HG03097 (cell line): Measurements from ENCODE around the gene PIK3C3.
"Not testable (repeated sequence)": the region's sequence is repeated elsewhere in the genome, so short reads cannot be mapped to it uniquely, and the experiment has no call there.

ENCODE experiments used
- ATAC-seq: cut with Tn5 transposase; IDR thresholded peaks from one replicate; pipeline ENCODE4 v1.9.1; 2021; ENCODE audit not compliant: unreplicated experiment, low FRiP score

The PIK3C3 gene

GRCh38 chr18:42067518-42067917 lies 112.5 kb downstream of the PIK3C3 start:
- ATAC-seq, result no peak

- no peak for ATAC-seq
Measured at GRCh38 chr18:42068030-42068429, 113.0 kb downstream of the PIK3C3 start.

- ATAC-seq, result no peak
Measured at GRCh38 chr18:42069036-42069435, 114.0 kb downstream of the PIK3C3 start.

GRCh38 chr18:42072407-42072806 lies 117.4 kb downstream of the PIK3C3 start:
- no peak for ATAC-seq

- no peak for ATAC-seq
Measured at GRCh38 chr18:42074704-42075103, 119.7 kb downstream of the PIK3C3 start.

- ATAC-seq, result no peak
Measured at GRCh38 chr18:42078711-42079110, 123.7 kb downstream of the PIK3C3 start.

GRCh38 chr18:42080340-42080739 lies 125.3 kb downstream of the PIK3C3 start:
- ATAC-seq, result no peak

- ATAC-seq, result no peak
Measured at GRCh38 chr18:42082415-42083234, 127.6 kb downstream of the PIK3C3 start.

GRCh38 chr18:42086288-42086687 lies 131.3 kb downstream of the PIK3C3 start:
- ATAC-seq, result no peak

- ATAC-seq, result no peak
Measured at GRCh38 chr18:42087235-42087634, 132.2 kb downstream of the PIK3C3 start.

- ATAC-seq, result no peak
Measured at GRCh38 chr18:42087876-42088275, 132.8 kb downstream of the PIK3C3 start.

- ATAC-seq, result no peak
Measured at GRCh38 chr18:42092848-42093247, 137.8 kb downstream of the PIK3C3 start.

- ATAC-seq, result no peak
Measured at GRCh38 chr18:42094875-42095274, 139.8 kb downstream of the PIK3C3 start.

GRCh38 chr18:42095732-42096377 lies 140.8 kb downstream of the PIK3C3 start:
- no peak for ATAC-seq

- no peak for ATAC-seq
Measured at GRCh38 chr18:42100248-42100647, 145.2 kb downstream of the PIK3C3 start.

- ATAC-seq, result no peak
Measured at GRCh38 chr18:42100911-42101310, 145.9 kb downstream of the PIK3C3 start.

GRCh38 chr18:42105394-42105793 lies 150.4 kb downstream of the PIK3C3 start:
- ATAC-seq, result no peak

GRCh38 chr18:42106784-42107183 lies 151.8 kb downstream of the PIK3C3 start:
- ATAC-seq, result no peak

GRCh38 chr18:42107287-42107686 lies 152.3 kb downstream of the PIK3C3 start:
- ATAC-seq, result no peak

- no peak for ATAC-seq
Measured at GRCh38 chr18:42107691-42108450, 152.8 kb downstream of the PIK3C3 start.

GRCh38 chr18:42112147-42112546 lies 157.1 kb downstream of the PIK3C3 start:
- ATAC-seq, result not testable (repeated sequence)
